ENCODE data around the gene SLC37A4. TPM values are rescaled to one million over a fixed set of nuclear protein-coding genes. Genes with fewer than 3 reads are reported as not detected.

The SLC37A4 gene
- polyA plus RNA-seq, 1 donor (not counting 4 experiments of a cell fraction or from before 2014, with no cell fraction given) = 20.2 TPM

GRCh38 chr11:119029069-119029339 lies 1.7 kb downstream of the SLC37A4 start:
- Histone ChIP-seq H4K20me1 (ENCODE audit: control insufficient read depth, extremely low read depth, insufficient read depth, low read length) (no peaks in the 10 kb centered on the region), H3K27ac (ENCODE audit: control insufficient read depth, insufficient read depth, low read length) (no peak overlapping the region), H3K79me2 (ENCODE audit: control insufficient read depth, insufficient read depth, low read length) (peaks cover 9% of the 10 kb centered on the region), H3K9me3 (ENCODE audit: control insufficient read depth, low read depth, low read length) (no peaks in the 10 kb centered on the region), H3K9ac (ENCODE audit: control insufficient read depth, extremely low read depth, insufficient read depth, low read length) (peak overlapping the region; percentile 86), H3K27me3 (ENCODE audit: control insufficient read depth, extremely low read depth, insufficient read depth, low read length) (no peaks in the 10 kb centered on the region), H3K36me3 (ENCODE audit: control insufficient read depth in 2 of 2, extremely low read depth in 1 of 2, insufficient read depth in 2 of 2, low read length in 2 of 2) (peaks cover 20 to 30% of the 10 kb centered on the region in 2 experiments), H3K4me3 (ENCODE audit: control insufficient read depth in 2 of 3, extremely low read depth in 1 of 3, insufficient read depth in 2 of 3, low read depth in 1 of 3, low read length in 3 of 3) (peak overlapping the region in 2 of 3 experiments; percentile 84 to 86), H3K4me1 (ENCODE audit: control insufficient read depth, extremely low read depth, insufficient read depth, low read length) (peaks cover 14% of the 10 kb centered on the region), H2AFZ (ENCODE audit: control insufficient read depth, low read length) (peak overlapping the region; percentile 66), H3K4me2 (ENCODE audit: control insufficient read depth, extremely low read depth, insufficient read depth, low read depth, low read length) (peak overlapping the region; percentile 95), H3K9me1 (ENCODE audit: control insufficient read depth, extremely low read depth, insufficient read depth, low read length) (no peaks in the 10 kb centered on the region)
- DNase-seq (ENCODE audit: low read depth, low spot score) (no peak), FAIRE-seq (no peak)
- dilution Hi-C loops (cut with MboI; ENCODE audit: extremely low pct_ligation_motif_present, low sequenced_read_pairs) = no loop called here
- TF ChIP-seq EZH2 (IDR thresholded peaks at IDR 0.05; ENCODE audit: low read length) (no peak), CTCF (optimal IDR thresholded peaks at IDR 0.05 in 1 of 3, IDR thresholded peaks at IDR 0.05 in 1 of 3, conservative IDR thresholded peaks at IDR 0.05 in 1 of 3; ENCODE audit: extremely low read depth in 1 of 3, insufficient read depth in 2 of 3, low read length in 3 of 3) (no peak)

GRCh38 chr11:119028346-119029068 lies 2.2 kb downstream of the SLC37A4 start:
- Histone ChIP-seq H4K20me1 (ENCODE audit: control insufficient read depth, extremely low read depth, insufficient read depth, low read length) (no peaks in the 10 kb centered on the region), H3K4me1 (ENCODE audit: control insufficient read depth, extremely low read depth, insufficient read depth, low read length) (peaks cover 14% of the 10 kb centered on the region), H3K9ac (ENCODE audit: control insufficient read depth, extremely low read depth, insufficient read depth, low read length) (no peak overlapping the region), H3K79me2 (ENCODE audit: control insufficient read depth, insufficient read depth, low read length) (peaks cover 9% of the 10 kb centered on the region), H3K27ac (ENCODE audit: control insufficient read depth, insufficient read depth, low read length) (no peak overlapping the region), H3K9me3 (ENCODE audit: control insufficient read depth, low read depth, low read length) (no peaks in the 10 kb centered on the region), H3K27me3 (ENCODE audit: control insufficient read depth, extremely low read depth, insufficient read depth, low read length) (no peaks in the 10 kb centered on the region), H3K36me3 (ENCODE audit: control insufficient read depth in 2 of 2, extremely low read depth in 1 of 2, insufficient read depth in 2 of 2, low read length in 2 of 2) (peaks cover 22 to 35% of the 10 kb centered on the region in 2 experiments), H3K9me1 (ENCODE audit: control insufficient read depth, extremely low read depth, insufficient read depth, low read length) (no peaks in the 10 kb centered on the region), H2AFZ (ENCODE audit: control insufficient read depth, low read length) (no peak overlapping the region), H3K4me2 (ENCODE audit: control insufficient read depth, extremely low read depth, insufficient read depth, low read depth, low read length) (peak overlapping the region; percentile 95), H3K4me3 (ENCODE audit: control insufficient read depth in 2 of 3, extremely low read depth in 1 of 3, insufficient read depth in 2 of 3, low read depth in 1 of 3, low read length in 3 of 3) (no peak overlapping the region)
- dilution Hi-C loops (cut with MboI; ENCODE audit: extremely low pct_ligation_motif_present, low sequenced_read_pairs) = no loop called here
- FAIRE-seq = no peak
- TF ChIP-seq CTCF (optimal IDR thresholded peaks at IDR 0.05 in 1 of 3, IDR thresholded peaks at IDR 0.05 in 1 of 3, conservative IDR thresholded peaks at IDR 0.05 in 1 of 3; ENCODE audit: extremely low read depth in 1 of 3, insufficient read depth in 2 of 3, low read length in 3 of 3) (no peak), EZH2 (IDR thresholded peaks at IDR 0.05; ENCODE audit: low read length) (no peak)
- DNase-seq (ENCODE audit: low read depth, low spot score) = no peak
